GM23248 (cell line): ENCODE data around the gene CEMIP2.

Experiments used
- EZH2 ChIP-seq: fragments of 200-600 bp; sonication (generic); IDR thresholded peaks from 2 replicates; pipeline ENCODE4 v1.6.1; 2018; ENCODE audit warnings: antibody characterized with exemption, mild to moderate bottlenecking; ENCODE audit not compliant: insufficient read depth, poor library complexity, severe bottlenecking
- EZH2phosphoT487 ChIP-seq: fragments of 200-600 bp; sonication (generic); IDR thresholded peaks from 2 replicates; pipeline ENCODE4 v1.6.1; 2018; ENCODE audit warnings: antibody characterized with exemption, moderate library complexity, mild to moderate bottlenecking, low read depth; ENCODE audit not compliant: insufficient read depth

DNA sequence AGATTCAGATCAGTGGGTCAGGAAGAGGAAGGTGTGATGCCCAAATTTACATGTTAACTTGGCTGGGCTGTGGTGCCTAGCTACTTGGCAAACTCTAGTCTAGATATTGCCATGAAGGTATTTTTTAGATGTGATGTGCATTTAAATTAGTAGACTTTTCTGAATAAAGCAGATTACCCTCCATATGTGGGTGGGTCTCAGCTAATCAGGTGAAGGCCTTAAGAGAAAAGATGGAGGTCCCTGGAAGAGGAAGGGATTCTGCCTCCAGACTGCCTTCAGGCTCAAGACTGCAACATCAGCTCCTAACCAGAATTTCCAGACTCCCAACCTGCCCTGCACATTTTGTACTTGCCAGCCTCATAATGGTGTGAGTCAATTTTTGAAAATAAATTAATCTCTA lies 115.8 kb downstream of the CEMIP2 start:
- TF ChIP-seq EZH2phosphoT487: no peak
- no peak for TF ChIP-seq EZH2
